IPS-20b (cell line): ENCODE data around the gene CHST11.

Experiments used
- H3K27ac ChIP-seq: one replicate; pipeline ENCODE4 v1.5.1; 2013; ENCODE audit warnings: low read length
- H3K27me3 ChIP-seq: 2 replicates; pipeline ENCODE4 v1.6.1; 2013; ENCODE audit warnings: mild to moderate bottlenecking, low read length, inconsistent platforms; ENCODE audit not compliant: insufficient read depth
- H3K36me3 ChIP-seq: 2 replicates; pipeline ENCODE4 v1.6.1; 2013; ENCODE audit warnings: low read depth, mild to moderate bottlenecking, inconsistent platforms, low read length, moderate library complexity; ENCODE audit not compliant: insufficient read depth
- H3K4me1 ChIP-seq: 2 replicates; pipeline ENCODE4 v1.6.1; 2013; ENCODE audit warnings: mild to moderate bottlenecking, control low read depth, inconsistent platforms, low read length, moderate library complexity; ENCODE audit not compliant: insufficient read depth
- H3K4me3 ChIP-seq: 2 replicates; pipeline ENCODE4 v1.5.1; 2013; ENCODE audit warnings: mild to moderate bottlenecking, low read length, inconsistent platforms
- H3K9ac ChIP-seq: 2 replicates; pipeline ENCODE4 v1.6.1; 2013; ENCODE audit warnings: low read depth, mild to moderate bottlenecking, inconsistent platforms, low read length, moderate library complexity
- H3K9me3 ChIP-seq: 2 replicates; pipeline ENCODE4 v1.6.1; 2013; ENCODE audit warnings: mild to moderate bottlenecking, low read depth, low read length, inconsistent platforms; ENCODE audit not compliant: insufficient read depth

CHST11 gene

DNA sequence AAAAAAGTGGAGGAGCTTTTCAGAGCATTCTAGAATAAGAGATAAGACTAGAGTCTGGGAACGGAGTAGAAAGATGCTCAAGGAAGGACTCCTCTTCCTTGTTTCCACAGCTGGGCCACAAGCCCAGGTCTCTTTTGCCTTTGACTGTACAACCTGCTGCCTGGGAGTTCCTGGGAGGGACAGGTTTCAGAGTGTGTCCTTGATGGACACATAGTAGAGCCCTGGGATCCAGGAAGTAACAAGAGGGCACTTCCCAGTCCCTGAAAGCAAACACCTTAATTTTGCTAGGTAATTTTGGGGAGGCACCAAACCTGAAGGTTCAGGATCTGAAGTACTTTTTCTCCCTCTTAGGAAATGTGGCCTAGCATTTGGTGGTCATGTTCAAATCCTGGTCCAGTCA lies 44.4 kb downstream of the CHST11 start:
- Histone ChIP-seq H3K9ac (no peak overlapping the region), H3K27ac (no peak overlapping the region), H3K9me3 (no peaks in the 10 kb centered on the region), H3K36me3 (no peaks in the 10 kb centered on the region), H3K4me3 (no peak overlapping the region), H3K27me3 (no peaks in the 10 kb centered on the region), H3K4me1 (peaks cover 8% of the 10 kb centered on the region; the same call in 1 of the 2 replicates)

DNA sequence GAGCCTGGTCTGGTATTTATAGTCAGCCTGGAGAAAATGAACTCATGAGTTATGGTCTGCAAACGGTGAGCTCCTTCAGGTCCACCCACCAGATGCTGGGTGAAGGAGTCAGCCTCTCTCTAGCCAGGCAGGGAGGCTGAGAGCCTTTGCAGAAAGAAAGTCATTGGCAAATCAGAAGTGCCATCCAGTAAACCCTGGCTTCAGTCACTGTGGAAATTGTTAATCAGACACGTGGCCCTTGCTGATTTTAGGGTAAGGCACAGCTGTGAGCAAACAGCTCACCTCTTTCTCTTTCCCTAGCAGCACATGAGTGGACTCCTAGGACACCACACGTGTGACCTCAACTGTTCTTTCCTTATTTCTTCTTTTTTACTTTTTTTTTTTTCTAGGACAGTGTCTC lies 44.9 kb downstream of the CHST11 start:
- H3K27ac ChIP-seq: no peak overlapping the region
- no peak overlapping the region for H3K4me3 ChIP-seq
- peaks cover 13% of the 10 kb centered on the region; the same call in 1 of the 2 replicates for H3K4me1 ChIP-seq
- H3K27me3 ChIP-seq: no peaks in the 10 kb centered on the region
- no peaks in the 10 kb centered on the region for H3K9me3 ChIP-seq
- H3K36me3 ChIP-seq: no peaks in the 10 kb centered on the region
- no peak overlapping the region for H3K9ac ChIP-seq

DNA sequence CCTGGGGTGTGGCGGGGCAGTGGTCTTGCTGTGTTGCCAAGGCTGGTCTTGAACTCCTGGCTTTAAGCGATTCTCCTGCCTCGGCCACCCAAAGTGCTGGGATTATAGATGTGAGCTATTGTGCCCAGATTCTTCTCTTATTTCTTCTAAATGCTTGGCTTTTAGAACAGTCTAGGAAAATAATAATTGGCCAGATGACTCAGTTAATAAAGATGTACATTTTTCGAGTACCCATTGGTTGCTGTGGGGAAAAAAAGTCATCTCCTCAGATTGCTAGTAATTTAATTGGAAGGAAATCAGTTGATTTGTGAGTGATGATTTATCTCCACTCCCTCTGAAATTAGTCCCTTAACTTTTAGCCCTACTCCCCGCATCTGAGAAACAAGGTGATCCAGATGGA lies 45.5 kb downstream of the CHST11 start:
- no peak overlapping the region for H3K4me3 ChIP-seq

DNA sequence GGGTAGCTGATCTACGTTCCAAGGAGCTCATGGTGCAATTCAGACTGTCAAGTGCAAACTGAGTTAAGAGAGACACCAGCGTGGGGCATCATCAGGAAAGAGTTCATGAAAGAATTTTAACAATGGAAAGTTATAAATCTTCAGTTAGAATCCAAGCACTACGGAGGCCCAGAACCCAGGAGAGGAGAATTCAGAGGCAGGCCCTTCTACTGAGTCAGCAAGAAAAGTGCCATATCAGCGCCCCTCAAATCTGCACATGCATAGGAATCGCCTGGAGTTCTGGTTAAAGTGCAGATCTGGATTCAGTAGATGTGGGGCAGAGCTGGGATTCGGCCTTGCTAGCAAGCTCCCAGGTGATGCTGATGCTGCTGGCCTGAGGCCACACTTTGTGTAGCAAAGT lies 45.9 kb downstream of the CHST11 start:
- Histone ChIP-seq H3K4me3 (no peak overlapping the region), H3K9ac (no peak overlapping the region), H3K27ac (no peak overlapping the region), H3K36me3 (no peaks in the 10 kb centered on the region), H3K4me1 (peaks cover 23% of the 10 kb centered on the region; the same call in 1 of the 2 replicates), H3K9me3 (no peaks in the 10 kb centered on the region), H3K27me3 (no peaks in the 10 kb centered on the region)

More for the DNA sequence above, 45.5 kb downstream of the CHST11 start:
- H3K27ac ChIP-seq: no peak overlapping the region
- no peaks in the 10 kb centered on the region for H3K27me3 ChIP-seq
- H3K9ac ChIP-seq: no peak overlapping the region
- peaks cover 19% of the 10 kb centered on the region; the same call in 1 of the 2 replicates for H3K4me1 ChIP-seq
- H3K36me3 ChIP-seq: no peaks in the 10 kb centered on the region
- no peaks in the 10 kb centered on the region for H3K9me3 ChIP-seq

DNA sequence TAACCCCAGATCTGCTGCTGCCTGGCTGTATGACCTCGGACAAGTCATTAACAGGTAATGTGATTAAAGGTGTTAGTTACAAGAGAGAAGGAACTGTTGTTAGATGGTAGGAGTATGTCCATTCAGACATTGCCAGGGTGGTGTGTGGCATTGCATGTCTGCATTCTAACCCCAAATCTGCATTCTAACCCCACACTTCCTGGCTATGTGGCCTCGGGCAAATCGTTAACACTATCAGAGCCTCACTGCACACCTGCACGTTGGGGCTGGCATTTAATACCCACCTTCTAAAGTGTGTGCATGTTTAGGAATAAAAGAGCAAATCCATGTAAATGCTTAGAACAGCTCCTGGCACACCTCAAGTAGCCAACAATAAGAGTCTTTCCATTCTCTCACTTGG lies 46.4 kb downstream of the CHST11 start:
- Histone ChIP-seq H3K4me1 (peaks cover 28% of the 10 kb centered on the region; the same call in 1 of the 2 replicates), H3K9ac (no peak overlapping the region), H3K27me3 (no peaks in the 10 kb centered on the region), H3K27ac (no peak overlapping the region), H3K4me3 (no peak overlapping the region), H3K36me3 (no peaks in the 10 kb centered on the region), H3K9me3 (no peaks in the 10 kb centered on the region)

DNA sequence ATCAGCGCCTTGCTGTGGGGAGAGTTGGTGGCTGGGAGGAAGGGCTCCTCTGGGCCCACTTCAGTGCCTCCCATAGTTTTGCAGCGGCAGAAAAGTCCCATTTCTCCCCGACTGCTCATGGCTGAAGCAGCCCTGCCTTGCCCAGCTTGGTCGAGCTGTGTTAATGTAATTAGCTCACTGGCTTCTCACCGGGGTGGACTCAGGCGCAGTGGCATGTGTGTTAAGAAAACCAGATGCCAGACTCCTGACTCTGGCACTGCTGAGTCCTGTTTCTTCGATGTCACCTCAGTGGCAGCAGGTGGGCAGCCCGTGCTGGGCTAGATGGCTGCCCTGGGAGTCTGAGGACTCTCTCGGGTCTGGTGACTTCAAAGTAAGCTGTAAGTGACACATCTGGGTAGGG lies 47.4 kb downstream of the CHST11 start:
- H3K27ac ChIP-seq: no peak overlapping the region
- no peak overlapping the region for H3K4me3 ChIP-seq
- no peak overlapping the region for H3K9ac ChIP-seq
- no peaks in the 10 kb centered on the region for H3K36me3 ChIP-seq
- peaks cover 30% of the 10 kb centered on the region; the same call in 1 of the 2 replicates for H3K4me1 ChIP-seq
- no peaks in the 10 kb centered on the region for H3K9me3 ChIP-seq
- H3K27me3 ChIP-seq: no peaks in the 10 kb centered on the region

DNA sequence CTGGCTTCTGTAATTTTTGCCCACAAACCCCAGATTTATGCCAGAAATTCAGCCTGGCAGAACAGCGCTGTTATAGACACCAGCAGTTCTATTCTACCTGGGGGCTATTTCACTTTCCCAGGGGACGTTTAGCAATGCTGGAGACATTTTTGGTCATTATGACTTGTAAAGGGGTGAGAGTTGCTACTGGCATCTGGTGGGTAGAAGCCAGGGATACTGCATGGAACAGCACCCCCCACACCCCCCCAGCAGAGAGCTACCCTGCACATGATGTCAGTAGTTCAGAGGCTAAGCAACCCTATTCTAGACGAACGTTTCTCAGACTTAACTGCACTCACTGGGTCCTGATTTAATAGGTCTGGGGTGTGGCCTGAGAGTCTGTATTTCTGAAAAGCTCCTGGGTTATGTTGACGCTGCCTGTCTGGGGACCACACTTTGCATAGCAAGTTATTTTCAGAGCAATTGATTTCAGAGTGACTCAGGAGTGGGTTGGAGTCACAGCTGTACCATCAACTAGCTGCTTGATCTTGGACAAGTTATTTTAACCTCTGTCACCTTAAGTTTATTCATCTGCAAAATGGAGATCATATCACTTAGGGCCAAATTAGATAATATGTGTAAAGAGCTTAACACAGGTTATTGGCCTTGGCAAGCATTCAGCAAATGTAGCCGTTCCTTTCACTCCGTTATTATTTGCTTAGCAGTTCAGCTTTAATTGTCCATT lies 48.5 kb downstream of the CHST11 start:
- Histone ChIP-seq H3K27me3 (no peaks in the 10 kb centered on the region), H3K9me3 (no peaks in the 10 kb centered on the region), H3K4me3 (no peak overlapping the region), H3K36me3 (no peaks in the 10 kb centered on the region), H3K4me1 (peaks cover 30% of the 10 kb centered on the region; the same call in 1 of the 2 replicates), H3K9ac (no peak overlapping the region), H3K27ac (no peak overlapping the region)

DNA sequence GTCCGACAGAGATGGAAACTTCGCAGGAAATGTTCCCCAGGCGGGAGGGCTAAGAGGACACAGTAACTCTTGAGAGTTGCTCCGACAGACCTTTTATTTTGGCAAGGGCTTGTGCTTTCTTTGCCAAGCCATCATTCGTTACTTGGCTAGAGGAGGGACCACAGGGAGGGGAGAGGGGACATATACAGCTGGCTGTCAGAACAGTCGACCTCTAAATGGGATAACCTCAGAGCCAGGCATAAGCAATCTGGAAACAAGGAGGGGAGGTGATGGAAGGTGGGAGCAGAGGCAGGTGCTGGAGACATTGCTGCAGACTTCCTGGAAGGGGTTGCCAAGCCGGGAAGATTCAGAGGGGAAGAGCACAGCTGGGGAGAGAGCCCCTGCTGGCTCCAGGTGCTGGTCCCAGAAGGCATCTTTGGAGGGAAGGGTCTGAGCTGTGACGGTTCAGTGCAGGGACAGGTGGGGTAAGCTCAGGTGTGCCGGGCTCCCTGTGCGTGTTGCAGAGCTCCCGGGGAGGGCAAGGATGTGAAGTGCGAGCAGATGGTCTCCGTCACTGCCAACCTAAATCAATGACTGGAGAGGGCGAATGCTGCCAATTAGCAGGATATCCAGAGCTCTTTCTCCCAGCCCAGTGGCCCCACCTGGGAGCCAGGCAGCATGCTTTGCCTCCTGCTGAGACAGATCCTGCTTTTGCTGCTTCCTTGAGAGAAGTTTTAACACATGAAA lies 50.1 kb downstream of the CHST11 start:
- Histone ChIP-seq H3K4me3 (no peak overlapping the region), H3K4me1 (peaks cover 25% of the 10 kb centered on the region; the same call in 1 of the 2 replicates), H3K9ac (0 out of 2 replicates have a peak overlapping the region, but pooled peaks have one; percentile 5), H3K27ac (no peak overlapping the region), H3K27me3 (no peaks in the 10 kb centered on the region), H3K36me3 (no peaks in the 10 kb centered on the region), H3K9me3 (no peaks in the 10 kb centered on the region)

DNA sequence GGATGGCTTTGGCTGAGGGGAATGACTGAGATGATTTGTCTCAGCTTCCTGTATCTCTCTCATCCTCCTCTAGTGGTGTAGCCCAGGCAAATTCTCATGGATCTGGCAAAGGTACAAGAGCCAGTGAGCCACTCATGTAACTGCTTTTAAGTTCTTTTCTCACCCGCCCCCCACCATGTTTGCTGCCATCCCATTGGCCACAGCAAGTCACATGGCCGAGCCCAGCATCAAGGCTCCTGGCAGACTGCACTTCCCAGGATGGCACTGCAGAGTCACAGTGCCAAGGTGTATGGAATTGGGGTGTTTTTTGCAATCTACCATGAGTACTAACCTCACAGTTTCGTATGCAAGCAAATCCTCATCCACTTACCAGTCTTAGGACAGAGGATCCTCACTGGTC lies 50.9 kb downstream of the CHST11 start:
- H3K27me3 ChIP-seq: no peaks in the 10 kb centered on the region
- H3K4me1 ChIP-seq: peaks cover 25% of the 10 kb centered on the region; the same call in 1 of the 2 replicates
- no peaks in the 10 kb centered on the region for H3K36me3 ChIP-seq
- 0 out of 2 replicates have a peak overlapping the region, but pooled peaks have one; percentile 5 for H3K9ac ChIP-seq
- no peak overlapping the region for H3K27ac ChIP-seq
- H3K9me3 ChIP-seq: no peaks in the 10 kb centered on the region
- no peak overlapping the region for H3K4me3 ChIP-seq

DNA sequence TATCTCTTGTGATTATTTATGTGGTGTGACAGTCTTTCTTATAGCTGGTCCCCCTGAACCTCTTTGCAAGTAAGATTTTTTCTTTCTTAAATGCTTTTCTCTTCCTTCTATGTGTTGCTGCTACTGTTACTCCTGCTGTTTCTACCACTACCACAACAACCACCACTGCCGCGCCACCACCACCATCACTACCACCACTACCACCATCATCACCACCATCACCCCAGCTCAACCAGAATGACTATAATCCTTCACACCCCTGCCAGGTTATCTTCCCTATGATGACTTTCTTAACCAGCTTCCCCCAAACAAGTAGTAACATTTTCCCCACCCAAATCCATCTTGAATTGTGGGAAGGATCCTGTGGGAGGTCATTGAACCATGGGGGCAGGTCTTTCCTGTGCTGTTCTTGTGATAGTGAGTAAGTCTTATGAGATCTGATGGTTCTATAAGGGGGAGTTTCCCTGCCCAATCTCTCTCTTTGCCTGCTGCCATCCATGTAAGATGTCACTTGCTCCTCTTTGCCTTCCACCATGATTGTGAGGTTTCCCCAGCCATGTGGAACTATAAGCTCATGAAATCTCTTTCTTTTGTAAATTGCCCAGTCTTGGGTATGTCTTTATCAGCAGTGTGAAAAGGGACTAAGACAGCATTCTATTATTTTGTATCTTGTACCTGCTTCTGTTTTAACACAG lies 52.2 kb downstream of the CHST11 start:
- Histone ChIP-seq H3K4me1 (peaks cover 33% of the 10 kb centered on the region; the same call in 1 of the 2 replicates), H3K4me3 (no peak overlapping the region), H3K27me3 (no peaks in the 10 kb centered on the region), H3K36me3 (no peaks in the 10 kb centered on the region), H3K9ac (no peak overlapping the region), H3K27ac (no peak overlapping the region), H3K9me3 (no peaks in the 10 kb centered on the region)

DNA sequence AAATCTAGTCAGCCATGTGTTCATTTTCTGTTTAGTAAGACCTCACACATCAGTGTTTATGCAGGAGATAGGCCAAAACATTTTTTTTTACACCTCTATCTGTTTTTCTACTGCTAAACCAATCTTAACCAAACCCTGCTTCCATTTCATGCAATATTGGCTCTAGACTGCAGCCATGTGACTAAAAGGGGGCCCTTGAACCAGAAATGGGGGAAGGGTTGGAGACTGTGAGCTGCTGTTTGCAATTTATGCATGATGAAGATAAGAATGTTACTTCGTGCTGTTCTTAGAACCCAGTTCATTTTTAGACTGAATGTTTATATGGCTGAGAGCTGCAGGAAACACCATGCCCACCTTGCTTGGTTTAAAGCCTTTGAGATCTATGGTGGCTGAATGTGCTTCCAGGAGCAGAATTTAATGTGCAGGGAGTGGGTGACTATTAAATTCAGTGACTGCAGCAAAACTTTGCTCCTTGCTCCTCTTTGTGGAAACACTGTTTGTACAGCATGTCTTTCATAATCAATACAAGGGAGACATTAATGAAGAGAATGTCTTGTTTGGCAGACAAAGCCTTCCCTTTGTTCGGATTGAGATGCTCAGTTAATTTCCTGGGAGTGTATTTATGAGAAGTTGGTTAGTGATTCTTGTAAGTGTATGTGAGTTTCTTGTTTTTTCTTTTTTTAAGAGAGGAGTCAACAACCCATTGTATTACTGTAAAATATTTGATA lies 53.6 kb downstream of the CHST11 start:
- Histone ChIP-seq H3K27ac (no peak overlapping the region), H3K4me3 (no peak overlapping the region), H3K27me3 (no peaks in the 10 kb centered on the region), H3K36me3 (no peaks in the 10 kb centered on the region), H3K9ac (no peak overlapping the region), H3K9me3 (no peaks in the 10 kb centered on the region), H3K4me1 (peaks cover 33% of the 10 kb centered on the region; the same call in 1 of the 2 replicates)
